GM21619 (cell line): ENCODE measurements around the gene RNF152.
A peak's percentile ranks its signal among the peaks of the same experiment; 100 is the strongest.

Experiments
- ATAC-seq: cut with Tn5 transposase; IDR thresholded peaks from one replicate; pipeline ENCODE4 v1.9.1; 2021; ENCODE audit not compliant: unreplicated experiment

Gene RNF152

GRCh38 chr18:61854578-61855448 is 38.0 kb downstream of the RNF152 start:
- ATAC-seq, result no peak

GRCh38 chr18:61853855-61854254 is 39.0 kb downstream of the RNF152 start:
- no peak for ATAC-seq

- ATAC-seq, result no peak
These were observed 40.3 kb downstream of the RNF152 start for GRCh38 chr18:61852496-61852895.

GRCh38 chr18:61851940-61852451 is 40.8 kb downstream of the RNF152 start:
- ATAC-seq, result no peak

GRCh38 chr18:61851279-61851678 is 41.5 kb downstream of the RNF152 start:
- no peak for ATAC-seq

- no peak for ATAC-seq
These were observed 42.1 kb downstream of the RNF152 start for GRCh38 chr18:61850756-61851155.

- ATAC-seq, result peak; percentile 63
These were observed 45.5 kb downstream of the RNF152 start for GRCh38 chr18:61847164-61847791.

GRCh38 chr18:61845197-61845596 is 47.6 kb downstream of the RNF152 start:
- no peak for ATAC-seq

- no peak for ATAC-seq
These were observed 48.1 kb downstream of the RNF152 start for GRCh38 chr18:61844726-61845125.

- no peak for ATAC-seq
These were observed 50.7 kb downstream of the RNF152 start for GRCh38 chr18:61842146-61842545.

- ATAC-seq, result no peak
These were observed 51.1 kb downstream of the RNF152 start for GRCh38 chr18:61841706-61842105.

GRCh38 chr18:61840324-61840723 is 52.5 kb downstream of the RNF152 start:
- no peak for ATAC-seq

- ATAC-seq, result no peak
These were observed 54.3 kb downstream of the RNF152 start for GRCh38 chr18:61838521-61838920.

- no peak for ATAC-seq
These were observed 58.8 kb downstream of the RNF152 start for GRCh38 chr18:61833978-61834377.

- ATAC-seq, result no peak
These were observed 59.4 kb downstream of the RNF152 start for GRCh38 chr18:61833387-61833786.

GRCh38 chr18:61832858-61833257 is 59.9 kb downstream of the RNF152 start:
- ATAC-seq, result no peak

- no peak for ATAC-seq
These were observed 61.7 kb downstream of the RNF152 start for GRCh38 chr18:61831071-61831470.

- no peak for ATAC-seq
These were observed 63.7 kb downstream of the RNF152 start for GRCh38 chr18:61829108-61829507.

GRCh38 chr18:61827591-61827990 is 65.2 kb downstream of the RNF152 start:
- ATAC-seq, result no peak

- ATAC-seq, result no peak
These were observed 67.4 kb downstream of the RNF152 start for GRCh38 chr18:61825386-61825785.

GRCh38 chr18:61824733-61825363 is 68.0 kb downstream of the RNF152 start:
- ATAC-seq, result no peak

GRCh38 chr18:61823595-61823994 is 69.2 kb downstream of the RNF152 start:
- ATAC-seq, result no peak
